ENCODE results near the gene SOWAHA. TPM values are rescaled to one million over a fixed set of nuclear protein-coding genes. Genes with fewer than 3 reads are reported as not detected.

SOWAHA gene
- 10 to 100 TPM; 11.6 to 44.5 (median 24.3) TPM for total RNA-seq
- long read RNA-seq, donor 1, transcript SOWAHA-201 (1 exons, 3,211 nt): major isoform, 76 of 76 reads
- long read RNA-seq, donor 1, partial matches to known transcripts: 0 of 76 reads
- long read RNA-seq, donor 1, other reads (novel, unspliced or antisense): 0 of 76 reads
- long read RNA-seq, donor 2, transcript SOWAHA-201 (1 exons, 3,211 nt): major isoform, 7 of 8 reads
- long read RNA-seq, donor 2, partial matches to known transcripts: 0 of 8 reads
- long read RNA-seq, donor 2, other reads (novel, unspliced or antisense): 1 of 8 reads

GRCh38 chr5:132812781-132813598 is at the start of gene SOWAHA:
Gene SOWAHA (plus strand): TSS chr5:132813302. CDS start chr5:132813622, 320 bp downstream.
- peak; percentile 79 for ATAC-seq
- Histone ChIP-seq H3K4me3 (peak within 1 kb of the TSS; percentile 26), H3K36me3 (ENCODE audit: low read depth) (no peaks in the 10 kb centered on the region), H3K9me3 (no peaks in the 10 kb centered on the region), H3K4me1 (ENCODE audit: low read depth) (peaks cover 16% of the 10 kb centered on the region)
- peak; percentile 70 to 78 (median 76) for DNase-seq
- TF ChIP-seq CTCF (IDR thresholded peaks at IDR 0.05): no peak
- intact Hi-C loops (cut with DNase I, micrococcal nuclease): loop anchor here in 1 of 2 donors (10.0 kb wide), 1 partner anchor 428 kb away; no protein-coding TSS in a partner anchor

DNA sequence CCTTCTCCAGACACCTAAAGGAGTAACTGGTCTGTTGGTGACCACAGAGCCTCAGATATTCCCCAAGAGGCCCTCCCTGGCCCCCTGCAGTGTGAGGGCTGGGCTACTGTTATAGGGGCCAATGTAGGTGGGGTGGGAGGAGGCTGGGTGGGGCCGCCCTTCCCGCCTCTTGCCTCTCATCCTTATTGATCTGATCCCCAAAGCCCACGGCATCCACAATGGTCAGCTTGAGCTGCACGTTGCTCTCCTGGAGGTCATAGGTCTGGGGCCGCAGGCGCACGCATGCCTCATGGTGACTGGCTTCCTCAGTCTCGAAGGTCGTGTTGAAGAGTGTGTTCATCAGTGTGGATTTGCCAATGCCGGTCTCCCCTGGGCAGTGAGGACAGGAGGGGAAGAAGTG is 49.1 kb upstream of the SOWAHA start:
- H3K9me3 ChIP-seq: no peaks in the 10 kb centered on the region
- no peaks in the 10 kb centered on the region for H3K4me1 ChIP-seq (ENCODE audit: low read depth)
- DNase-seq (peak in 1 of 3 donors; percentile 14), ATAC-seq (no peak)
- intact Hi-C loops (cut with DNase I, micrococcal nuclease): no loop called here
- no peaks in the 10 kb centered on the region for H3K36me3 ChIP-seq (ENCODE audit: low read depth)
- no peak for TF ChIP-seq CTCF (IDR thresholded peaks at IDR 0.05)
- H3K4me3 ChIP-seq: no peak overlapping the region

DNA sequence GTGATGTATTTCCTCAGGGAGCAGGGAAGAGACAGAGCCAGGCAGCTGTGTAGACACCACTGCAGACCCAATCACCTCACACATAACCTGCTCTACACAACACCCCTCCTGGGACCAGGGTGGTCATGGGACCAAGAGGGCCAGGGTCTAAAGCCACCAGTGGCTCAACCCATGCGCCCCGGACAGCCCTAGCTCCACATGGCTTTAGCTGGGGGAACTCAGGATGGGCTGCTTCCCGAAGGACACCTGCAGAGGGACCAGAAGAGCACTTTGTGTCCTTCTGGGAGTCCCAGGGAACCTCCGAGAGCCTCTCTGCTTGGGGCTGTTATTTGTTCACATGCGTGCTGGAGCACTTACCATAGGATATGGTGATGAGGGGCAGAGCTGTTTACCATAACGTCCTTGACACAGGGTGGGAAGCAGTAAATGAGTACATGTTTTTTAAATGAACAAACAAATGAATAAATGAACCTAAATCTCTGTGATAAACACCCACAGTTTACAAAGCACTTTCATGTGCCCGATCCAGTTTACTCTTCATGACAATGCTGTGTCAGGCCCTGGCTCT is 48.3 kb upstream of the SOWAHA start:
- Histone ChIP-seq H3K36me3 (ENCODE audit: low read depth) (no peaks in the 10 kb centered on the region), H3K4me3 (no peak overlapping the region), H3K9me3 (no peaks in the 10 kb centered on the region), H3K4me1 (ENCODE audit: low read depth) (no peaks in the 10 kb centered on the region)
- DNase-seq (no peak), ATAC-seq (no peak)
- intact Hi-C loops (cut with DNase I, micrococcal nuclease): no loop called here
- no peak for TF ChIP-seq CTCF (IDR thresholded peaks at IDR 0.05)

DNA sequence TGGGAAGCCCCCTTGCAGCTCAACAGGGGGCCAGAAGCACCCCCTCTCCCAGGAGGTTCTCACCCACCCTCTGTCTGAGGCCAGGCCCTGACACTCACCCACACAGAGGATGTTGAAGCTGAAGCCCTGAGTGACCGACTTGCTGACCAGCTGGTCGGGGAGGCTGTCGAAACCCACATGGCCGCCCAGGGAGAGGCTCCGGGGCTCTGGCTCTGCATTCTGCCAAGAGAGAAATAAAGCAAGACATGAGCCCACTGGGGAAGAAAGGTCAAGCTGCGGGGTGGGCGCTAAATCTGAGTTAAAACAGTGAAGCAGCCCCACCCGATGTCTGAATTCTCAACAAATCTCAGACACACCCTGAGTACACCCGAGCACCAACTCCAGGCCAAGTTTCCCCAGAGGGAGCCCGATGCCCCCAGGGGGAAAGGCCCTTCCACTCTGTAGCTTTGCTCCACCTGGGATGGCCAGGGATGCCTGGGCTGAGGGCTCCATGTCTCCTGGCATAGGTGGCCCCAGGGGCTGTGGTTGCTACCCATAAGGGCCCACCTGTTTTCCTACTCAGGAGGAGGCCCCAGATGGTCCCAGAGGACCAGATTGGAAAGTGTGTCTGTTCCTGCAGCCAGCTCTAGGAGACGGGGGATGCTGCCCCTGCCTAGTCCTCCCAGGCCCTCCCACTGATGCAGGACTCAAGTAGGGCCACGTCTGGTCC is 47.6 kb upstream of the SOWAHA start:
- ATAC-seq (no peak), DNase-seq (no peak)
- H3K4me3 ChIP-seq: no peak overlapping the region
- H3K9me3 ChIP-seq: no peaks in the 10 kb centered on the region
- H3K4me1 ChIP-seq (ENCODE audit: low read depth): no peaks in the 10 kb centered on the region
- TF ChIP-seq CTCF (IDR thresholded peaks at IDR 0.05): no peak
- intact Hi-C loops (cut with DNase I, micrococcal nuclease): no loop called here
- H3K36me3 ChIP-seq (ENCODE audit: low read depth): no peaks in the 10 kb centered on the region

GRCh38 chr5:132766020-132766805 is 46.9 kb upstream of the SOWAHA start:
- no peak overlapping the region for H3K4me3 ChIP-seq
- ATAC-seq: no peak
- no peaks in the 10 kb centered on the region for H3K36me3 ChIP-seq (ENCODE audit: low read depth)
- H3K9me3 ChIP-seq: no peaks in the 10 kb centered on the region
- no peak for TF ChIP-seq CTCF (IDR thresholded peaks at IDR 0.05)
- no peak for DNase-seq
- intact Hi-C loops (cut with DNase I, micrococcal nuclease): no loop called here
- H3K4me1 ChIP-seq (ENCODE audit: low read depth): no peaks in the 10 kb centered on the region

Measured in mucosa of descending colon (tissue), 3 donors.